GM12875 (cell line): ENCODE measurements around the gene KRTAP5-5.

Experiments used
- H3K4me3 ChIP-seq: one replicate; pipeline ENCODE4 v1.5.1; 2011; ENCODE audit warnings: low read depth, low read length, control low read depth
- CTCF ChIP-seq: IDR thresholded peaks from 2 replicates; pipeline ENCODE4 v1.5.1; 2011; ENCODE audit warnings: low read depth, mild to moderate bottlenecking, control low read depth, inconsistent platforms, low read length, moderate library complexity, borderline replicate concordance; ENCODE audit not compliant: insufficient read depth

The KRTAP5-5 gene

GRCh38 chr11:1673446-1674172 is 44.0 kb downstream of the KRTAP5-5 start:
- H3K4me3 ChIP-seq, result no peak overlapping the region
- no peak for TF ChIP-seq CTCF

GRCh38 chr11:1674173-1675131 is 44.9 kb downstream of the KRTAP5-5 start:
- no peak for TF ChIP-seq CTCF

GRCh38 chr11:1675536-1676228 is 46.1 kb downstream of the KRTAP5-5 start:
- TF ChIP-seq CTCF, result no peak
- no peak overlapping the region for H3K4me3 ChIP-seq

More at GRCh38 chr11:1674173-1675131, 44.9 kb downstream of the KRTAP5-5 start:
- no peak overlapping the region for H3K4me3 ChIP-seq

- no peak for TF ChIP-seq CTCF
- no peak overlapping the region for H3K4me3 ChIP-seq
Measured at GRCh38 chr11:1676229-1676740, 46.7 kb downstream of the KRTAP5-5 start.

- no peak overlapping the region for H3K4me3 ChIP-seq
Measured at GRCh38 chr11:1679881-1680280, 50.3 kb downstream of the KRTAP5-5 start.

More at GRCh38 chr11:1679881-1680280, 50.3 kb downstream of the KRTAP5-5 start:
- no peak for TF ChIP-seq CTCF
